ENCODE data around the gene NAXD. TPM values are rescaled to one million over a fixed set of nuclear protein-coding genes. Genes with fewer than 3 reads are reported as not detected.
A peak's percentile ranks its signal among the peaks of the same experiment; 100 is the strongest.

Gene NAXD
- total RNA-seq, 1 experiment from 2014 or later: 32.1 TPM

DNA sequence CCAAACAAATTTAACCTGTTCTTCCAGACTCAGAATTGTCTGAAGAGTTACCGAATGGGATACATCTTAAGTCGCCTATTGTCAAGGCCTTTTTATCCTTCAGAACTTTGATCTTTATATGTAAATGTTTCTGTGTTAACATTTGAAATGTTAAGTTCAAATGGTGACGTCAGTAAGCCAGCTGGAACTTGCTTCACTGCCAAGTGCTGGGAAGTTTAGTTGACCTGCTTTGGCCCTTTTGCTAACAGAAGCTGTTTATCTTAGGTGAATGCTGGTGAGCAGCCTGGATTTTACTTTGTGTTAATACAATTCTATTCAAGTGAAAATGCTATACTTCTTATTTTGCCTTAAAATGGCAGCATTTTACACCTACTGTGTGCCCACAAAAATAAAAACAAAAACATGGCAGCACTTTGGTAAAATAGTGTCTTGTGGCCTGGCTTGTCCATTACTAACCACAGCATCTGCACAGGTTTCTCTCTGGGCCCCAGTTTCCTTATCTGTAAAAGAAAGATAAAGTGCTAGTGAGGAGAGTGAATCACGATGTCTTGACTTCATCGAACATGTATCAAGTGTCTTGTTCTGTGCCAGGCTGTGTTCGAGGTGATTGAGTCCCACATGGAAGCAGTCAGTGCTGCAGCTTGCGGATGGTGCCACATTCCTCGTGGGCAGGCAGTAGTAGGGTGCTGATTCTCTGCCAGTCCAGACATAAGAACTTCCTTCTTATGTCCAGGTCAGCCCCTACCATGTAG lies 2.2 kb downstream of the NAXD start:
- H3K27ac ChIP-seq (ENCODE audit: low read depth, low read length): no peak overlapping the region
- H3K4me2 ChIP-seq (ENCODE audit: low read length): peak overlapping the region; percentile 84
- ChIA-PET CTCF (interaction anchor here (1.0 to 1.2 kb wide), 2 partner anchors 15 to 24 kb away, joined by 3 to 4 read pairs; no protein-coding TSS in a partner anchor), RAD21 (ENCODE audit: low non-redundant PET in 1 of 2, low total read pairs in 2 of 2, uncharacterized antibody in 2 of 2, unreplicated experiment in 2 of 2) (no interaction called here), POLR2A (no interaction called here)
- ATAC-seq (no peak), DNase-seq (ENCODE audit: low read depth, low spot score) (no peak)
- H4K20me1 ChIP-seq (ENCODE audit: insufficient read depth): peaks cover 17% of the 10 kb centered on the region; the same call in 1 of the 2 replicates
- no peaks in the 10 kb centered on the region for H3K9me2 ChIP-seq (ENCODE audit: insufficient read depth)
- no peak overlapping the region for H3K9ac ChIP-seq (ENCODE audit: low read length)
- peaks cover 15 to 20% of the 10 kb centered on the region in 2 experiments for H3K4me1 ChIP-seq (ENCODE audit: control insufficient read depth in 1 of 2, insufficient read depth in 2 of 2, low read length in 2 of 2)
- H2AFZ ChIP-seq (ENCODE audit: low read depth, low read length, poor library complexity, severe bottlenecking): no peak overlapping the region
- H3K4me3 ChIP-seq (replicated peaks in 1 of 2; ENCODE audit: low read depth in 1 of 2, low read length in 2 of 2): no peak overlapping the region; a peak in 1 of 4 replicates
- intact Hi-C loops (cut with micrococcal nuclease): loop anchor here (5.0 kb wide), 1 partner anchor 90 kb away; the partner anchor contains the start of gene CARS2
- no peaks in the 10 kb centered on the region for H3K9me3 ChIP-seq (ENCODE audit: control insufficient read depth in 1 of 2, insufficient read depth in 1 of 2, low read depth in 1 of 2, low read length in 2 of 2)
- peaks cover 72% of the 10 kb centered on the region for H3K79me2 ChIP-seq (ENCODE audit: insufficient read depth, low read length)
- TF ChIP-seq YY1 (IDR thresholded peaks at IDR 0.05; ENCODE audit: extremely low read depth, insufficient replicate concordance, low read depth, low read length) (no peak), ZNF274 (IDR thresholded peaks at IDR 0.05; ENCODE audit: low read depth, low read length) (no peak)
- no TSS peak for BruUV-seq (replicated peaks)
- H3K27me3 ChIP-seq (ENCODE audit: insufficient read depth, low read length): no peaks in the 10 kb centered on the region
- peaks cover 0 to 3% of the 10 kb centered on the region in 2 experiments; a peak in 1 of 4 replicates for H3K36me3 ChIP-seq (ENCODE audit: control insufficient read depth in 1 of 2, insufficient read depth in 2 of 2, low read length in 2 of 2)

DNA sequence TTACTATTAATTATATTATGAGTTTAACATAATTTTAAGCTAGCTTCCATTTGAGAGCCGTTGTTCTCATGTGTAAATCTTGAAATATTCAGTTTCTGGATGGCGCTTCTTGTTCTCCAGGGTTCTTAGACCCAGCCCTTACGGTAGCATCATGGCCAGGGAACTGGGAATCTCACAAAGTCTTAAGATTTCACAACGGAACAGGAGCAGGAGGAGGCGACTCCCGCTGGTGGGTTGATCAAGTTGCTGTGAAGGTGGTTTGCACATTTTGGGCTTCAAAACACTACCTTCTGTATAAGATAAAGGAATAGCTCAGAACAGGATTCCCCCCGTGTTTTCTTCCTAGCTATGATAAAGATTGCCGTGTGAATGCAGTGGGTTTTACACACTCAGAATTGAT lies 2.8 kb downstream of the NAXD start:
- H3K4me3 ChIP-seq (replicated peaks in 1 of 2; ENCODE audit: low read depth in 1 of 2, low read length in 2 of 2): no peak overlapping the region
- peaks cover 15 to 20% of the 10 kb centered on the region in 2 experiments for H3K4me1 ChIP-seq (ENCODE audit: control insufficient read depth in 1 of 2, insufficient read depth in 2 of 2, low read length in 2 of 2)
- ChIA-PET CTCF (interaction anchor here (1.0 to 1.2 kb wide), 2 partner anchors 15 to 25 kb away, joined by 3 to 4 read pairs; no protein-coding TSS in a partner anchor), RAD21 (ENCODE audit: low non-redundant PET in 1 of 2, low total read pairs in 2 of 2, uncharacterized antibody in 2 of 2, unreplicated experiment in 2 of 2) (no interaction called here), POLR2A (interaction anchor here (1.2 kb wide), 1 partner anchor 94 kb away, joined by 3 read pairs; no protein-coding TSS in a partner anchor)
- peaks cover 79% of the 10 kb centered on the region for H3K79me2 ChIP-seq (ENCODE audit: insufficient read depth, low read length)
- intact Hi-C loops (cut with micrococcal nuclease): loop anchor here (5.0 kb wide), 1 partner anchor 89 kb away; the partner anchor contains the start of gene CARS2
- no peaks in the 10 kb centered on the region for H3K9me3 ChIP-seq (ENCODE audit: control insufficient read depth in 1 of 2, insufficient read depth in 1 of 2, low read depth in 1 of 2, low read length in 2 of 2)
- H3K9ac ChIP-seq (ENCODE audit: low read length): no peak overlapping the region
- H2AFZ ChIP-seq (ENCODE audit: low read depth, low read length, poor library complexity, severe bottlenecking): no peak overlapping the region
- no peaks in the 10 kb centered on the region for H3K27me3 ChIP-seq (ENCODE audit: insufficient read depth, low read length)
- no TSS peak for BruUV-seq (replicated peaks)
- no peak overlapping the region for H3K27ac ChIP-seq (ENCODE audit: low read depth, low read length)
- H4K20me1 ChIP-seq (ENCODE audit: insufficient read depth): peaks cover 17% of the 10 kb centered on the region; the same call in 1 of the 2 replicates
- no peaks in the 10 kb centered on the region for H3K9me2 ChIP-seq (ENCODE audit: insufficient read depth)
- peaks cover 3 to 5% of the 10 kb centered on the region in 2 experiments; a peak in 1 of 4 replicates for H3K36me3 ChIP-seq (ENCODE audit: control insufficient read depth in 1 of 2, insufficient read depth in 2 of 2, low read length in 2 of 2)
- no peak overlapping the region for H3K4me2 ChIP-seq (ENCODE audit: low read length)
- no peak for DNase-seq (ENCODE audit: low read depth, low spot score)
- ATAC-seq: no peak
- no peak for TF ChIP-seq EZH2phosphoT487 (IDR thresholded peaks at IDR 0.05; ENCODE audit: borderline replicate concordance)
- no peak for TF ChIP-seq CEBPB (IDR thresholded peaks at IDR 0.05; ENCODE audit: low read depth)
- TF ChIP-seq JUND (IDR thresholded peaks at IDR 0.05): no peak
- TF ChIP-seq, protein P1, sequence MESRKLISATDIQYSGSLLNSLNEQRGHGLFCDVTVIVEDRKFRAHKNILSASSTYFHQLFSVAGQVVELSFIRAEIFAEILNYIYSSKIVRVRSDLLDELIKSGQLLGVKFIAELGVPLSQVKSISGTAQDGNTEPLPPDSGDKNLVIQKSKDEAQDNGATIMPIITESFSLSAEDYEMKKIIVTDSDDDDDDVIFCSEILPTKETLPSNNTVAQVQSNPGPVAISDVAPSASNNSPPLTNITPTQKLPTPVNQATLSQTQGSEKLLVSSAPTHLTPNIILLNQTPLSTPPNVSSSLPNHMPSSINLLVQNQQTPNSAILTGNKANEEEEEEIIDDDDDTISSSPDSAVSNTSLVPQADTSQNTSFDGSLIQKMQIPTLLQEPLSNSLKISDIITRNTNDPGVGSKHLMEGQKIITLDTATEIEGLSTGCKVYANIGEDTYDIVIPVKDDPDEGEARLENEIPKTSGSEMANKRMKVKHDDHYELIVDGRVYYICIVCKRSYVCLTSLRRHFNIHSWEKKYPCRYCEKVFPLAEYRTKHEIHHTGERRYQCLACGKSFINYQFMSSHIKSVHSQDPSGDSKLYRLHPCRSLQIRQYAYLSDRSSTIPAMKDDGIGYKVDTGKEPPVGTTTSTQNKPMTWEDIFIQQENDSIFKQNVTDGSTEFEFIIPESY (IDR thresholded peaks at IDR 0.05; ENCODE audit: extremely low read depth, insufficient replicate concordance, low read length): no peak
- TF ChIP-seq EZH2 (IDR thresholded peaks at IDR 0.05): no peak
- no peak for TF ChIP-seq POLR2AphosphoS5 (IDR thresholded peaks at IDR 0.05; ENCODE audit: low read depth, low read length)
- TF ChIP-seq SIN3A (IDR thresholded peaks at IDR 0.05; ENCODE audit: low read depth): no peak
- TF ChIP-seq TCF7L2 (IDR thresholded peaks at IDR 0.05; ENCODE audit: borderline replicate concordance, extremely low read depth, insufficient read depth, insufficient read length): no peak
- TF ChIP-seq, protein P2, sequence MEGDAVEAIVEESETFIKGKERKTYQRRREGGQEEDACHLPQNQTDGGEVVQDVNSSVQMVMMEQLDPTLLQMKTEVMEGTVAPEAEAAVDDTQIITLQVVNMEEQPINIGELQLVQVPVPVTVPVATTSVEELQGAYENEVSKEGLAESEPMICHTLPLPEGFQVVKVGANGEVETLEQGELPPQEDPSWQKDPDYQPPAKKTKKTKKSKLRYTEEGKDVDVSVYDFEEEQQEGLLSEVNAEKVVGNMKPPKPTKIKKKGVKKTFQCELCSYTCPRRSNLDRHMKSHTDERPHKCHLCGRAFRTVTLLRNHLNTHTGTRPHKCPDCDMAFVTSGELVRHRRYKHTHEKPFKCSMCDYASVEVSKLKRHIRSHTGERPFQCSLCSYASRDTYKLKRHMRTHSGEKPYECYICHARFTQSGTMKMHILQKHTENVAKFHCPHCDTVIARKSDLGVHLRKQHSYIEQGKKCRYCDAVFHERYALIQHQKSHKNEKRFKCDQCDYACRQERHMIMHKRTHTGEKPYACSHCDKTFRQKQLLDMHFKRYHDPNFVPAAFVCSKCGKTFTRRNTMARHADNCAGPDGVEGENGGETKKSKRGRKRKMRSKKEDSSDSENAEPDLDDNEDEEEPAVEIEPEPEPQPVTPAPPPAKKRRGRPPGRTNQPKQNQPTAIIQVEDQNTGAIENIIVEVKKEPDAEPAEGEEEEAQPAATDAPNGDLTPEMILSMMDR (IDR thresholded peaks at IDR 0.05 in 2 of 3, conservative IDR thresholded peaks at IDR 0.05 in 1 of 3; ENCODE audit: borderline replicate concordance in 1 of 3, insufficient read depth in 1 of 3, low read depth in 2 of 3, low read length in 2 of 3): no peak
- TF ChIP-seq POLR2A (IDR thresholded peaks at IDR 0.05; ENCODE audit: borderline replicate concordance, extremely low read depth, insufficient read depth, insufficient read length): no peak
- no peak for TF ChIP-seq RAD21 (IDR thresholded peaks at IDR 0.05; ENCODE audit: low read depth)
- TF ChIP-seq ZFX (IDR thresholded peaks at IDR 0.05): no peak
- TF ChIP-seq ELF1 (IDR thresholded peaks at IDR 0.05; ENCODE audit: borderline replicate concordance, low read depth): no peak
- no peak for TF ChIP-seq SRF (IDR thresholded peaks at IDR 0.05; ENCODE audit: low read depth)

Data from HCT116 (cell line).